ENCODE data around the gene ABCC11. TPM values are rescaled to one million over a fixed set of nuclear protein-coding genes. Genes with fewer than 3 reads are reported as not detected.
"Not testable (repeated sequence)": the region's sequence is repeated elsewhere in the genome, so short reads cannot be mapped to it uniquely, and the experiment has no call there.

ABCC11 gene
- polyA plus RNA-seq, 5 donors = 0.17 to 0.30 (median 0.23) TPM

GRCh38 chr16:48203974-48204824, 43.1 kb downstream of the ABCC11 start:
- DNase-seq = no peak

GRCh38 chr16:48201515-48202201, 45.7 kb downstream of the ABCC11 start:
- no peak for DNase-seq

- DNase-seq = no peak
Measured at GRCh38 chr16:48197294-48197693, 50.0 kb downstream of the ABCC11 start.

GRCh38 chr16:48194828-48195556, 52.3 kb downstream of the ABCC11 start:
- peak; percentile 43 to 61 for DNase-seq

- DNase-seq = no peak
Measured at GRCh38 chr16:48193846-48194245, 53.5 kb downstream of the ABCC11 start.

- no peak for DNase-seq
Measured at GRCh38 chr16:48188449-48189102, 58.8 kb downstream of the ABCC11 start.

GRCh38 chr16:48187779-48188178, 59.6 kb downstream of the ABCC11 start:
- no peak for DNase-seq

GRCh38 chr16:48184681-48185080, 62.7 kb downstream of the ABCC11 start:
- DNase-seq = no peak

- DNase-seq = no peak
Measured at GRCh38 chr16:48182979-48183537, 64.3 kb downstream of the ABCC11 start.

GRCh38 chr16:48181746-48182520, 65.4 kb downstream of the ABCC11 start:
- DNase-seq = not testable (repeated sequence)

GRCh38 chr16:48180868-48181480, 66.4 kb downstream of the ABCC11 start:
- no peak for DNase-seq

- no peak for DNase-seq
Measured at GRCh38 chr16:48176635-48177408, 70.5 kb downstream of the ABCC11 start.

- DNase-seq = no peak
Measured at GRCh38 chr16:48173889-48174288, 73.5 kb downstream of the ABCC11 start.

GRCh38 chr16:48172682-48173081, 74.7 kb downstream of the ABCC11 start:
- no peak for DNase-seq

- no peak for DNase-seq
Measured at GRCh38 chr16:48169896-48170295, 77.4 kb downstream of the ABCC11 start.

- no peak for DNase-seq
Measured at GRCh38 chr16:48168075-48168474, 79.3 kb downstream of the ABCC11 start.

- DNase-seq = not testable (repeated sequence)
Measured at GRCh38 chr16:48166617-48167016, 80.7 kb downstream of the ABCC11 start.

GRCh38 chr16:48165961-48166578, 81.3 kb downstream of the ABCC11 start:
- no peak for DNase-seq
